ENCODE measurements around the gene COL4A5. TPM values are rescaled to one million over a fixed set of nuclear protein-coding genes. Genes with fewer than 3 reads are reported as not detected.

Gene COL4A5
- total RNA-seq, 1 experiment from 2014 or later = 29.4 TPM

DNA sequence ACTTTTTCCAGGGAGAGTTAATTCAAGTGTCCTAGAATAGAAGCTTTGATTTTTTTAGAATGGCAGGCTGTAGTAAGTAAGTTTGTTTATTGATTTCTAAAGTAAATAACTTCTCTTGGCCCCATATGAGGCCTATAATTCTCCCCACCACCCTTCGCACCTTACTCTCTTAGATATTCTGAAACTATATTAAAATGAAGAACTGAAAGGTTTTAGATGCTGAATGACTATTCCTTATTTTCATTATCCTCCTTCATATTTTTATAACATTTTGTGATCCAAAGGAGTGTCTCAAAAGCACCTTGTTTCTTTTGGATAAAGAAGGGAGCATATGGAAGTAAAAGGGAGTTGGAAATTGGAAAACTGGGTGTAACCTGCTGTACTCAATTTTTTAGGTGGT is 226.5 kb downstream of the COL4A5 start:
- Histone ChIP-seq H3K9me2 (ENCODE audit: insufficient read depth) (no peaks in the 10 kb centered on the region), H3K9ac (ENCODE audit: low read length) (no peak overlapping the region), H3K36me3 (ENCODE audit: control insufficient read depth in 1 of 2, insufficient read depth in 2 of 2, low read length in 2 of 2) (no peaks in the 10 kb centered on the region), H3K27me3 (ENCODE audit: insufficient read depth, low read length) (no peaks in the 10 kb centered on the region), H3K4me3 (replicated peaks in 1 of 2; ENCODE audit: low read depth in 1 of 2, low read length in 2 of 2) (no peak overlapping the region), H3K27ac (ENCODE audit: low read depth, low read length) (no peak overlapping the region), H3K4me2 (ENCODE audit: low read length) (no peak overlapping the region), H4K20me1 (ENCODE audit: insufficient read depth) (no peaks in the 10 kb centered on the region; the same call in 1 of the 2 replicates), H3K4me1 (ENCODE audit: control insufficient read depth in 1 of 2, insufficient read depth in 2 of 2, low read length in 2 of 2) (no peaks in the 10 kb centered on the region), H3K79me2 (ENCODE audit: insufficient read depth, low read length) (no peaks in the 10 kb centered on the region), H3K9me3 (ENCODE audit: control insufficient read depth in 1 of 2, insufficient read depth in 1 of 2, low read depth in 1 of 2, low read length in 2 of 2) (no peaks in the 10 kb centered on the region), H2AFZ (ENCODE audit: low read depth, low read length, poor library complexity, severe bottlenecking) (no peak overlapping the region)
- CTCF ChIA-PET = interaction anchor here (1.1 kb wide), 1 partner anchor 441 kb away, joined by 4 read pairs; no protein-coding TSS in a partner anchor
- POLR2A ChIA-PET = no interaction called here
- no TSS peak for BruUV-seq (replicated peaks)
- intact Hi-C loops (cut with micrococcal nuclease) = no loop called here
- no peak for ATAC-seq
- no peak for DNase-seq (ENCODE audit: low read depth, low spot score)
- TF ChIP-seq YY1 (IDR thresholded peaks at IDR 0.05; ENCODE audit: extremely low read depth, insufficient replicate concordance, low read depth, low read length) = no peak
- no peak for TF ChIP-seq CEBPB (IDR thresholded peaks at IDR 0.05; ENCODE audit: low read depth)
- no peak for TF ChIP-seq EZH2 (IDR thresholded peaks at IDR 0.05)
- TF ChIP-seq RAD21 (IDR thresholded peaks at IDR 0.05; ENCODE audit: low read depth) = no peak
- no peak for TF ChIP-seq EGR1 (IDR thresholded peaks at IDR 0.05; ENCODE audit: low read depth)
- TF ChIP-seq ATF3 (IDR thresholded peaks at IDR 0.05) = no peak
- TF ChIP-seq MAX (IDR thresholded peaks at IDR 0.05) = no peak
- no peak for TF ChIP-seq REST (IDR thresholded peaks at IDR 0.05; ENCODE audit: low read depth)
- no peak for TF ChIP-seq SRF (IDR thresholded peaks at IDR 0.05; ENCODE audit: low read depth)
- TF ChIP-seq EZH2phosphoT487 (IDR thresholded peaks at IDR 0.05; ENCODE audit: borderline replicate concordance) = no peak
- no peak for TF ChIP-seq ZBTB33 (IDR thresholded peaks at IDR 0.05; ENCODE audit: extremely low read depth, insufficient replicate concordance, low read length)
- TF ChIP-seq CBX3 (IDR thresholded peaks at IDR 0.05; ENCODE audit: low read depth) = no peak
- TF ChIP-seq CTCF (IDR thresholded peaks at IDR 0.05 in 2 of 3, conservative IDR thresholded peaks at IDR 0.05 in 1 of 3; ENCODE audit: borderline replicate concordance in 1 of 3, insufficient read depth in 1 of 3, low read depth in 2 of 3, low read length in 2 of 3) = no peak
- RAD21 ChIA-PET (ENCODE audit: low non-redundant PET in 1 of 2, low total read pairs in 2 of 2, uncharacterized antibody in 2 of 2, unreplicated experiment in 2 of 2) = no interaction called here
